A549 treated with ZK216348 at 1 μM for 4 hours (cell line): ENCODE measurements around the gene INTS7. TPM values are rescaled to one million over a fixed set of nuclear protein-coding genes. Genes with fewer than 3 reads are reported as not detected.

Source experiments
- total RNA-seq: library from RNA; stranded (reverse); fragments of 200-300 nt; extraction: Qiagen RNA extraction; gene quantifications from 5 replicates; pipeline ENCODE4 v1.2.3, GENCODE V29; 2022; ENCODE audit warnings: low read depth

Gene INTS7, protein sequence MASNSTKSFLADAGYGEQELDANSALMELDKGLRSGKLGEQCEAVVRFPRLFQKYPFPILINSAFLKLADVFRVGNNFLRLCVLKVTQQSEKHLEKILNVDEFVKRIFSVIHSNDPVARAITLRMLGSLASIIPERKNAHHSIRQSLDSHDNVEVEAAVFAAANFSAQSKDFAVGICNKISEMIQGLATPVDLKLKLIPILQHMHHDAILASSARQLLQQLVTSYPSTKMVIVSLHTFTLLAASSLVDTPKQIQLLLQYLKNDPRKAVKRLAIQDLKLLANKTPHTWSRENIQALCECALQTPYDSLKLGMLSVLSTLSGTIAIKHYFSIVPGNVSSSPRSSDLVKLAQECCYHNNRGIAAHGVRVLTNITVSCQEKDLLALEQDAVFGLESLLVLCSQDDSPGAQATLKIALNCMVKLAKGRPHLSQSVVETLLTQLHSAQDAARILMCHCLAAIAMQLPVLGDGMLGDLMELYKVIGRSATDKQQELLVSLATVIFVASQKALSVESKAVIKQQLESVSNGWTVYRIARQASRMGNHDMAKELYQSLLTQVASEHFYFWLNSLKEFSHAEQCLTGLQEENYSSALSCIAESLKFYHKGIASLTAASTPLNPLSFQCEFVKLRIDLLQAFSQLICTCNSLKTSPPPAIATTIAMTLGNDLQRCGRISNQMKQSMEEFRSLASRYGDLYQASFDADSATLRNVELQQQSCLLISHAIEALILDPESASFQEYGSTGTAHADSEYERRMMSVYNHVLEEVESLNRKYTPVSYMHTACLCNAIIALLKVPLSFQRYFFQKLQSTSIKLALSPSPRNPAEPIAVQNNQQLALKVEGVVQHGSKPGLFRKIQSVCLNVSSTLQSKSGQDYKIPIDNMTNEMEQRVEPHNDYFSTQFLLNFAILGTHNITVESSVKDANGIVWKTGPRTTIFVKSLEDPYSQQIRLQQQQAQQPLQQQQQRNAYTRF
- 17.3 to 23.7 TPM (median 19.5 TPM) in 5 replicates for total RNA-seq

GRCh38 chr1:212035123-212035834, at the start of gene INTS7, which contains the start of gene DTL:
Gene INTS7, minus strand, starts transcription at chr1:212035557. Its CDS starts 120 bp downstream, at chr1:212035437.
Gene DTL, plus strand, starts transcription at chr1:212035748. Its CDS starts 143 bp downstream, at chr1:212035891.

Other genes starting within 250 kb of the INTS7 start
- 17.5 to 36.5 TPM (median 28.8 TPM) in 5 replicates for gene LPGAT1, start 204.8 kb downstream of the INTS7 start, total RNA-seq
- 20.3 to 23.8 TPM (median 21.7 TPM) in 5 replicates for gene DTL, start 191 bp upstream of the INTS7 start, total RNA-seq
- 15.9 to 28.0 TPM (median 23.6 TPM) in 5 replicates for gene PPP2R5A, start 249.9 kb upstream of the INTS7 start, total RNA-seq